ENCODE data around the gene ZBED2.

GRCh38 chr3:111581403-111582119 is 13.6 kb downstream of the ZBED2 start:
- TF ChIP-seq POLR2AphosphoS5 (IDR thresholded peaks at IDR 0.05; ENCODE audit: borderline replicate concordance, low read depth, low read length) (no peak), EZH2 (IDR thresholded peaks at IDR 0.05) (no peak), FOXP2 (optimal IDR thresholded peaks at IDR 0.05; ENCODE audit: control extremely low read depth, extremely low read length, insufficient read depth) (no peak)
